Adrenal gland (tissue), 12 donors: ENCODE data around the gene TRIM58. TPM values are rescaled to one million over a fixed set of nuclear protein-coding genes. Genes with fewer than 3 reads are reported as not detected.

Experiments used
- DNase-seq, 7 donors: peaks; one replicate each; pipeline ENCODE4 v3.0.0-alpha.2; 2019 to 2020
- H3K27ac ChIP-seq, 5 donors: fragments of 200-600 bp; sonication (generic) in 4 of 5; 1 replicate in 3 of 5; 2 replicates in 2 of 5; pipeline versions ENCODE4 v1.5.1 to v1.8.0; 2016 to 2020; ENCODE audit warnings: mild to moderate bottlenecking in 1 of 5
- H3K27me3 ChIP-seq: fragments of 200-600 bp; 2 replicates; pipeline ENCODE4 v1.8.0; 2021
- H3K36me3 ChIP-seq, 2 donors: fragments of 200-600 bp; replicated peaks in 1 of 2; 1 replicate in 1 of 2; 2 replicates in 1 of 2; pipeline versions ENCODE4 v1.5.1 to v1.8.0; 2018 to 2022
- H3K4me1 ChIP-seq, 2 donors: fragments of 200-600 bp; replicated peaks in 1 of 2; 1 replicate in 1 of 2; 2 replicates in 1 of 2; pipeline versions ENCODE4 v1.5.1 to v1.8.0; 2018 to 2021
- H3K4me3 ChIP-seq, 4 donors: fragments of 200-600 bp; sonication (generic) in 3 of 4; one replicate each; pipeline ENCODE4 v1.5.1; 2016 to 2018
- H3K9me3 ChIP-seq, 3 donors: fragments of 200-600 bp; sonication (generic) in 1 of 3; replicated peaks in 1 of 3; 1 replicate in 2 of 3; 2 replicates in 1 of 3; pipeline versions ENCODE4 v1.5.1 to v1.8.0; 2016 to 2021
- POLR2A ChIP-seq, 2 donors: fragments of 450-650 bp; IDR thresholded peaks; one replicate each; pipeline ENCODE4 v1.6.1; 2017; ENCODE audit warnings: antibody characterized with exemption in 2 of 2, mild to moderate bottlenecking in 2 of 2, moderate library complexity in 1 of 2
- WGBS, 4 donors: extraction: QIAGEN DNeasy Blood & Tissue Kit in 2 of 4; methylation state at CpG; one replicate each; pipeline versions ENCODE4 v1.1.5 to v1.1.7; 2013 to 2017; 5-methylcytosine and 5-hydroxymethylcytosine counted together
- intact Hi-C, 2 donors: fragments of 100-400 bp; cut with DNase I; formaldehyde crosslinking; loops; one replicate each; pipeline versions ENCODE4 v1.14.1 to v1.15.0; 2022 to 2023
- polyA plus RNA-seq, 3 donors: library from polyadenylated mRNA; stranded (reverse); fragments of 200-250 nt in 2 of 3; fragments of 350-450 nt in 1 of 3; fragmentation: Illumina TruSeq in 1 of 3; extraction: RNeasy Lipid Tissue Mini Kit (QIAGEN cat#74804) in 1 of 3; gene quantifications; one replicate each; pipeline ENCODE4 v1.2.3, GENCODE V29; 2013 to 2014
- total RNA-seq, 9 donors: library from RNA; depleted of rRNA in 4 of 9; stranded (reverse); fragments of >200 nt in 4 of 9; fragments of 120-200 nt in 1 of 9; fragmentation: NEBNext Ultra II Directional in 1 of 9; extraction: Animal tissue kit (Norgen Biotek cat#: 25700) in 1 of 9; gene quantifications; one replicate each; pipeline versions ENCODE4 v1.1.0 to v1.2.4, GENCODE V29; 2013 to 2023
- TF ChIP-seq, protein P1 (sequence below), 6 experiments: fragments of 450-650 bp in 4 of 6; fragments of 200-600 bp in 2 of 6; sonication (generic) in 1 of 6; IDR thresholded peaks; 1 replicate in 5 of 6; 2 replicates in 1 of 6; pipeline versions ENCODE4 v1.5.1 to v1.8.0; 2016 to 2021; ENCODE audit warnings: antibody characterized with exemption in 6 of 6, mild to moderate bottlenecking in 2 of 6, moderate library complexity in 1 of 6
- donor health status: healthy with polysubstance abuse.
- donor health status: Bipolar disorder and iron deficiency.
- donor health status: DM: yes; HTN: yes; CAD: no.
- donor health status: DM: no; HTN: no; CAD: no.
- donor health status: DM: no; HTN: no; CAD: no.
- donor health status: DM: yes; HTN: yes; CAD: no.

The TRIM58 gene
- total and polyA plus RNA-seq, 12 donors: 0.08 to 8.0 (median 0.53) TPM; not detected in 1

DNA sequence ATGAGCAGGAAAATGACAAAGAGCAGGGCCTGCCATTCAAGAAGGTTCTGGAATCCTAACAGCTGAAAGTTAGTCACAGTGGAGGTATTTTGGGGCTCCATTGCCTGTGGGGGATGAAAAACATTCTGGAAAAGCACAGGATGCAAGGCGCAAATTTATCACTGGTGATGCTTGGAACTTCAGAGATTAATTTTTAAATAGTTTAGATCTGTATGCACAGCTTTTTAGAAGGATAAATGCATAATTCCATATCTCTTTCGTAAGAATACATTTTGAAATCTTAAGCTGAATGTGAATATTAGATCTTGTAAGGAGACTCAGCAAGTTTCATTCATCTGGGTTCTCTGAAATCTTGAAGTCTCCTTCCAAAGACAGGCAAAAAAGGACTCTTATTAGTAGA, 15.2 kb upstream of the TRIM58 start, which contains the start of gene OR11L1:
Gene OR11L1, minus strand, starts transcription at position 101 of the 400 bp plus-strand sequence. Its CDS starts 0 bp downstream, at position 101.
- DNase-seq: no peak
- no peaks in the 10 kb centered on the region for H3K9me3 ChIP-seq
- intact Hi-C loops: no loop called here
- no peaks in the 10 kb centered on the region for H3K36me3 ChIP-seq
- 75 to 93% (median 82%) methylated on average over 2 of the region's 2 CpGs for WGBS, 4 donors
- no peak within 1 kb of the TSS for H3K4me3 ChIP-seq
- H3K27ac ChIP-seq: no peak within 1 kb of the TSS
- no peaks in the 10 kb centered on the region for H3K27me3 ChIP-seq
- no peaks in the 10 kb centered on the region for H3K4me1 ChIP-seq
- no peak for TF ChIP-seq POLR2A (IDR thresholded peaks at IDR 0.05)
- TF ChIP-seq, protein P1, sequence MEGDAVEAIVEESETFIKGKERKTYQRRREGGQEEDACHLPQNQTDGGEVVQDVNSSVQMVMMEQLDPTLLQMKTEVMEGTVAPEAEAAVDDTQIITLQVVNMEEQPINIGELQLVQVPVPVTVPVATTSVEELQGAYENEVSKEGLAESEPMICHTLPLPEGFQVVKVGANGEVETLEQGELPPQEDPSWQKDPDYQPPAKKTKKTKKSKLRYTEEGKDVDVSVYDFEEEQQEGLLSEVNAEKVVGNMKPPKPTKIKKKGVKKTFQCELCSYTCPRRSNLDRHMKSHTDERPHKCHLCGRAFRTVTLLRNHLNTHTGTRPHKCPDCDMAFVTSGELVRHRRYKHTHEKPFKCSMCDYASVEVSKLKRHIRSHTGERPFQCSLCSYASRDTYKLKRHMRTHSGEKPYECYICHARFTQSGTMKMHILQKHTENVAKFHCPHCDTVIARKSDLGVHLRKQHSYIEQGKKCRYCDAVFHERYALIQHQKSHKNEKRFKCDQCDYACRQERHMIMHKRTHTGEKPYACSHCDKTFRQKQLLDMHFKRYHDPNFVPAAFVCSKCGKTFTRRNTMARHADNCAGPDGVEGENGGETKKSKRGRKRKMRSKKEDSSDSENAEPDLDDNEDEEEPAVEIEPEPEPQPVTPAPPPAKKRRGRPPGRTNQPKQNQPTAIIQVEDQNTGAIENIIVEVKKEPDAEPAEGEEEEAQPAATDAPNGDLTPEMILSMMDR (IDR thresholded peaks at IDR 0.05): no peak

DNA sequence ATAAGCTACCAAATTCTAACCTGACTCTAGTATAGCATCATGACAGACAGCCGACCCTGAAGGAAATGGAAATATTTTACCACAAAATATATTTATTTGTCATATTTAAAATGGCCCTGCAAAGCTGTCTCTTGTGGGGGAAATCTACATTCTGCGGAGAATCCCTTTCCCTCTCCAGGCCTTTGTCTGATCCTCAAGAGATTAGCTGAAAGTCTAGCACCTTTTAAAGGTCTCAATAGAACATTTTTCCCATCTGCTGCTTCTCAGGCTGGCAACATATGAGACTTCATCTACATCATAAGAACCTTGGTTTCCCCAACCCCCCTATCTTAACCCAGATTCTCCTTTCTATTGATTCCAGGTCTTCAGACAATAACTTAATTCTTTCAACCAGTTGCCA, 13.6 kb upstream of the TRIM58 start:
- TF ChIP-seq, protein P1 (IDR thresholded peaks at IDR 0.05): no peak
- no peak for TF ChIP-seq POLR2A (IDR thresholded peaks at IDR 0.05)
- no peaks in the 10 kb centered on the region for H3K27me3 ChIP-seq
- 45 to 74% (median 48%) methylated on average over 2 of the region's 2 CpGs for WGBS, 4 donors
- no peak overlapping the region for H3K4me3 ChIP-seq
- no peaks in the 10 kb centered on the region for H3K9me3 ChIP-seq
- no peak for DNase-seq
- intact Hi-C loops: no loop called here
- no peaks in the 10 kb centered on the region for H3K36me3 ChIP-seq
- H3K27ac ChIP-seq: no peak overlapping the region
- no peaks in the 10 kb centered on the region for H3K4me1 ChIP-seq

DNA sequence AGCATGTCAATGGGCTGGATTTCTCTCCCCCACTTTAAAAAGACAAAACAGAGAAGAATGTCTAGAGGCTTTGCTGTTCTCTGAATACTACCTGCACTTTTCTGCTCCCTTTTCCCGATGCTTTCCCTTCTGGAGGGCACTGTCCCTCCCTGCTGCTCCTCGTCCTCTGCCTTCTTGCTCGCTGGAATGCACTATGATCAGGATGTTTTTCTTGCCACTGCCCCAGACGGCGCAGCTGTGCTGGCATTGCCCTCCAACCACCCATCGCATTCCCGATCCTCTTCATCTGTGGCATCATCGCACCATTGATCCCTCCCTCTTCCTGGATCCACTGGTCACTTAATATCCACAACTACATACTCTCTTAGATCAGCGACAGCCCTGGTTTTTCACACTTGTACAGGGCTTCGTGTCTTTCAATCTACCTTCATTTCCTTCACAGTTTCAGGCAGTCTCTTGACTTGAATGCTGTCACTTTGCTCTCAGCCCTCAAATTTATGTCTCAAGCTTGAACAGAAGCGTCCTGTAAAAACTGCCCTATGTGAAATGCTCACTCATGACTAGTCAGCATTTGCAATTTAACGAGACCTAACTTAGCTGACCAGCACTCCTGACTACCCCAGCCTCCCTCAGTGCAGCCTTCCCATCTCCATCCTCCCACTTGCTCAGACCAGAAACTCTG, 11.8 kb upstream of the TRIM58 start:
- Histone ChIP-seq H3K27ac (no peak overlapping the region), H3K4me3 (no peak overlapping the region), H3K9me3 (no peaks in the 10 kb centered on the region), H3K36me3 (no peaks in the 10 kb centered on the region), H3K4me1 (no peaks in the 10 kb centered on the region), H3K27me3 (no peaks in the 10 kb centered on the region)
- WGBS, 4 donors: 59 to 71% (median 65%) methylated on average over 12 of the region's 12 CpGs
- TF ChIP-seq, protein P1 (IDR thresholded peaks at IDR 0.05): no peak
- TF ChIP-seq POLR2A (IDR thresholded peaks at IDR 0.05): no peak
- intact Hi-C loops: no loop called here
- no peak for DNase-seq

DNA sequence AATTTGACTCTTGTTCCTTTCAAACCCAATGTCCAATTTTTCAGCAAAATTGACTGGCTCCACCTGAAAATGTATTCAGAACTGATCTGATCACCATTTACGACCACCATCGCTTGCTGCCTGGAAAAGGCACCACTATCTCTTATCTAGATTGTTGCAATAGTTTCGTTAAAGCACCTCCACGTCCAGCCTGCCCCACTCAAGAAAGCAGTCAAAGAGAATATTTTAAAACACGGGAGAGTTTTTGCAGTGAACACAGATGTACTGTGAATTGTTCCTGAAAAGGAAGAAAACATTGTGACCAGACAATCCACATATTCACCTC, 11.3 kb upstream of the TRIM58 start:
- 58 to 75% (median 69%) methylated on average over 5 of the region's 5 CpGs for WGBS, 4 donors
- Histone ChIP-seq H3K4me3 (no peak overlapping the region), H3K27me3 (no peaks in the 10 kb centered on the region), H3K27ac (no peak overlapping the region), H3K36me3 (no peaks in the 10 kb centered on the region), H3K4me1 (no peaks in the 10 kb centered on the region), H3K9me3 (no peaks in the 10 kb centered on the region)
- DNase-seq: no peak
- TF ChIP-seq, protein P1 (IDR thresholded peaks at IDR 0.05): no peak
- TF ChIP-seq POLR2A (IDR thresholded peaks at IDR 0.05): no peak
- intact Hi-C loops: no loop called here
